Astrocyte of the hippocampus (primary cell): ENCODE results near the gene PSMA6.

Experiments used
- DNase-seq: peaks from one replicate; pipeline ENCODE4 v3.0.0; 2011; ENCODE audit warnings: low read depth, low spot score

Gene PSMA6

GRCh38 chr14:35366521-35366976, 74.4 kb downstream of the PSMA6 start:
- no peak for DNase-seq

GRCh38 chr14:35367056-35367372, 74.8 kb downstream of the PSMA6 start:
- no peak for DNase-seq
